Measurements from ENCODE around the gene CD99. TPM values are rescaled to one million over a fixed set of nuclear protein-coding genes. Genes with fewer than 3 reads are reported as not detected.
"Not testable (repeated sequence)": the region's sequence is repeated elsewhere in the genome, so short reads cannot be mapped to it uniquely, and the experiment has no call there.

Gene CD99
- total RNA-seq, 1 donor from 2014 or later: 122 TPM

DNA sequence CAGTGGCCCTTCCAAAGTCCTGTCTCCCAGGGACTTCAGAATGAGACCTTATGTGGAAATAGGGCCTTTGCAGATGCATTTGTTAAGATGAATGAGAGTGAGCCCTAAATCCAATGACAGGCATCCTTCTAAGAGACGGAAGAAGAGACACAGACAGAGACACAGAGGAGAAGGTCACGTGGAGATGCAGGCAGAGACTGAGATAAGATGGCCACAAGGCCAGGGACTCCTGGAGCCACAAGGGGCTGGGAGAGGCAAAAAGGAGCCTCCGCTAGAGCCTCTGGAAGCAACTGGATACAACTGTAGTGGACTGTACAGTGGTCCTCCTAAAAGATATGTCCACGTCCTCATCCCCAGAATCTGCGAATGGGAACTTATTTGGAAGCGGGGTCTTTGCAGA, 19.0 kb upstream of the CD99 start:
- peaks cover 0 to under 1% (median under 1%) of the 10 kb centered on the region in 3 donors for H3K4me1 ChIP-seq (ENCODE audit: control insufficient read depth in 3 of 3, insufficient read depth in 3 of 3, low read length in 3 of 3)
- no peak overlapping the region for H3K27ac ChIP-seq (ENCODE audit: low read depth, low read length)
- H3K27me3 ChIP-seq (ENCODE audit: control insufficient read depth in 3 of 3, insufficient read depth in 3 of 3, low read length in 3 of 3): peaks cover 0 to 3% (median 0%) of the 10 kb centered on the region in 3 donors
- H3K4me3 ChIP-seq (ENCODE audit: low read length in 3 of 3): no peak overlapping the region
- H3K9me3 ChIP-seq (ENCODE audit: control insufficient read depth in 3 of 3, low read length in 3 of 3): no peaks in the 10 kb centered on the region
- no peaks in the 10 kb centered on the region for H3K36me3 ChIP-seq (ENCODE audit: control insufficient read depth in 3 of 3, insufficient read depth in 3 of 3, low read length in 3 of 3)
- no peak overlapping the region for H3K9ac ChIP-seq (ENCODE audit: low read depth in 1 of 3, low read length in 3 of 3)

- H3K4me3 ChIP-seq (ENCODE audit: low read length in 3 of 3): no peak overlapping the region
- H3K9ac ChIP-seq (ENCODE audit: low read depth in 1 of 3, low read length in 3 of 3): no peak overlapping the region
- peaks cover 0 to 3% (median 0%) of the 10 kb centered on the region in 3 donors for H3K27me3 ChIP-seq (ENCODE audit: control insufficient read depth in 3 of 3, insufficient read depth in 3 of 3, low read length in 3 of 3)
- H3K4me1 ChIP-seq (ENCODE audit: control insufficient read depth in 3 of 3, insufficient read depth in 3 of 3, low read length in 3 of 3): peaks cover 6 to 7% (median 6%) of the 10 kb centered on the region in 3 donors
- no peaks in the 10 kb centered on the region for H3K9me3 ChIP-seq (ENCODE audit: control insufficient read depth in 3 of 3, low read length in 3 of 3)
- no peak overlapping the region for H3K27ac ChIP-seq (ENCODE audit: low read depth, low read length)
- H3K36me3 ChIP-seq (ENCODE audit: control insufficient read depth in 3 of 3, insufficient read depth in 3 of 3, low read length in 3 of 3): no peaks in the 10 kb centered on the region
These were observed 17.5 kb upstream of the CD99 start for GRCh38 chrX:2673611-2674010.

- not testable (repeated sequence) for H3K9me3 ChIP-seq (ENCODE audit: control insufficient read depth in 3 of 3, low read length in 3 of 3); H3K9ac ChIP-seq (ENCODE audit: low read depth in 1 of 3, low read length in 3 of 3); H3K4me3 ChIP-seq (ENCODE audit: low read length in 3 of 3); H3K4me1 ChIP-seq (ENCODE audit: control insufficient read depth in 3 of 3, insufficient read depth in 3 of 3, low read length in 3 of 3); H3K36me3 ChIP-seq (ENCODE audit: control insufficient read depth in 3 of 3, insufficient read depth in 3 of 3, low read length in 3 of 3); H3K27me3 ChIP-seq (ENCODE audit: control insufficient read depth in 3 of 3, insufficient read depth in 3 of 3, low read length in 3 of 3); H3K27ac ChIP-seq (ENCODE audit: low read depth, low read length)
These were observed 15.4 kb upstream of the CD99 start for GRCh38 chrX:2675657-2676200.

DNA sequence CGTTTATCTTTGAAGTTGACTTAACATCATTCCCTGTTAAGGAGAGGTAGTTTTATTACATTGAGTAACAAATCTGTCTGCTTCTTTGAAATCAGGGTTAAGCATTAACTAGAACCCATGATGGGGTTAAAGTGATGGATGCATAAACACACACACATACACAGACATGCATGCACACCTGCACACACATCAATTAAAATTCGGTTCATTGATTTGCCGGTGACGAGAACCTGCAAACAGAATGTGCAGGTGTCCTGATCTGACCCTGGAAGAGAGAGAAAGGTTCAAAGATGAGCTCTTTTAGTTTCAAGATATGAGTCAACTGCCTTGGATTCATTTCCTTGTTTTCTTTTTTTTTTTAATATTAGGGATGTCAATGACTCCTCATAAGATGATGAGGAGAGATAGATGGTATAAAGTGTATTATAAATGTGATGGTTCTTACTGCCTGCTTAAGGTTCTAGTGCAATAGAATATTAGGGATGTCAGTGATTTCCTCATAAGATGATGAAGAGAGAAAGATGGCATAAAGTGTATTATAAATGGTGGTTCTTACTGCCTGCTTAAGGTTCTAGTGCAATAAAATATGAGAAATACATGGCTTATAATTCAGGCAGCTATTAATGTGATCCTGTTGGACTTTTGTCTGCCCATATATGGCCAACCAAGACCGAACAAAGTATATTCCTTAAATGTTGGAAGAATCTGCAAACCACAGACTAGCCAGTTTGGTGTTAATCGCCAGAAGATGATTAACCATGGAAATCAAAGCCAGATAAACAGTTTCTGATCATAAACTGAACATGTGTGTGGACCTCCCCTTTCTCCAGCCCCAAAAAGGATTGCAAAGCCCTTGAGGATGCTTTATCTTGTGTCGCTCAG, 14.1 kb upstream of the CD99 start:
- no peaks in the 10 kb centered on the region for H3K36me3 ChIP-seq (ENCODE audit: control insufficient read depth in 3 of 3, insufficient read depth in 3 of 3, low read length in 3 of 3)
- H3K4me3 ChIP-seq (ENCODE audit: low read length in 3 of 3): peak overlapping the region; percentile 45 to 65 (median 50)
- H3K9me3 ChIP-seq (ENCODE audit: control insufficient read depth in 3 of 3, low read length in 3 of 3): no peaks in the 10 kb centered on the region
- H3K9ac ChIP-seq (ENCODE audit: low read depth in 1 of 3, low read length in 3 of 3): peak overlapping the region in 1 of 3 donors; percentile 10
- H3K27ac ChIP-seq (ENCODE audit: low read depth, low read length): peak overlapping the region; percentile 30
- H3K4me1 ChIP-seq (ENCODE audit: control insufficient read depth in 3 of 3, insufficient read depth in 3 of 3, low read length in 3 of 3): peaks cover 6 to 7% (median 6%) of the 10 kb centered on the region in 3 donors
- H3K27me3 ChIP-seq (ENCODE audit: control insufficient read depth in 3 of 3, insufficient read depth in 3 of 3, low read length in 3 of 3): no peaks in the 10 kb centered on the region

GRCh38 chrX:2677764-2678163, 13.3 kb upstream of the CD99 start:
- Histone ChIP-seq H3K9me3 (ENCODE audit: control insufficient read depth in 3 of 3, low read length in 3 of 3) (no peaks in the 10 kb centered on the region), H3K9ac (ENCODE audit: low read depth in 1 of 3, low read length in 3 of 3) (peak overlapping the region in 1 of 3 donors; percentile 10), H3K27ac (ENCODE audit: low read depth, low read length) (peak overlapping the region; percentile 30), H3K4me1 (ENCODE audit: control insufficient read depth in 3 of 3, insufficient read depth in 3 of 3, low read length in 3 of 3) (peaks cover 6 to 7% (median 6%) of the 10 kb centered on the region in 3 donors), H3K27me3 (ENCODE audit: control insufficient read depth in 3 of 3, insufficient read depth in 3 of 3, low read length in 3 of 3) (no peaks in the 10 kb centered on the region), H3K4me3 (ENCODE audit: low read length in 3 of 3) (peak overlapping the region; percentile 45 to 65 (median 50)), H3K36me3 (ENCODE audit: control insufficient read depth in 3 of 3, insufficient read depth in 3 of 3, low read length in 3 of 3) (no peaks in the 10 kb centered on the region)

DNA sequence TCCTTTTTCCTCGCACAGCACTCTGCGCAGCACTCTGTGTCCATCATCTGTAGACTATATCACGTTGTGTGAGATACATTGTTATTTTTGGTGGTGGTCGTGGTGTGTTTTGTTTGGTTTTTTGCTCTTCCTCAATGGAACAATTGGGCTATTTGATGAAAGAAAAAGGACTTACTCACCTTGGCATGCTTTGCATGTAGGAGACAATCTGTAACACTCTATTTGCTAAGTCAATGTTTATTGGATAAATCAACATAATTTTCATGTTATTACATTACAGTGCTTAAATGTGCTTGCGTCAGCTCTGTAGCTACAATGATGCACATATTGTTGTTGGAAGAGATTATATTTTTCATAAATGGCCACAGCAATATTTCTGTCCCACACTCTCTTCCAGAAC, 12.5 kb upstream of the CD99 start:
- Histone ChIP-seq H3K9ac (ENCODE audit: low read depth in 1 of 3, low read length in 3 of 3) (no peak overlapping the region), H3K27me3 (ENCODE audit: control insufficient read depth in 3 of 3, insufficient read depth in 3 of 3, low read length in 3 of 3) (no peaks in the 10 kb centered on the region), H3K36me3 (ENCODE audit: control insufficient read depth in 3 of 3, insufficient read depth in 3 of 3, low read length in 3 of 3) (no peaks in the 10 kb centered on the region)

GRCh38 chrX:2679534-2680485, 11.3 kb upstream of the CD99 start:
- Histone ChIP-seq H3K36me3 (ENCODE audit: control insufficient read depth in 3 of 3, insufficient read depth in 3 of 3, low read length in 3 of 3) (no peaks in the 10 kb centered on the region), H3K9me3 (ENCODE audit: control insufficient read depth in 3 of 3, low read length in 3 of 3) (no peaks in the 10 kb centered on the region), H3K4me3 (ENCODE audit: low read length in 3 of 3) (no peak overlapping the region), H3K27ac (ENCODE audit: low read depth, low read length) (no peak overlapping the region), H3K27me3 (ENCODE audit: control insufficient read depth in 3 of 3, insufficient read depth in 3 of 3, low read length in 3 of 3) (no peaks in the 10 kb centered on the region), H3K9ac (ENCODE audit: low read depth in 1 of 3, low read length in 3 of 3) (no peak overlapping the region), H3K4me1 (ENCODE audit: control insufficient read depth in 3 of 3, insufficient read depth in 3 of 3, low read length in 3 of 3) (peaks cover 6 to 7% (median 6%) of the 10 kb centered on the region in 3 donors)

More for the DNA sequence above, 12.5 kb upstream of the CD99 start:
- Histone ChIP-seq H3K4me3 (ENCODE audit: low read length in 3 of 3) (no peak overlapping the region), H3K4me1 (ENCODE audit: control insufficient read depth in 3 of 3, insufficient read depth in 3 of 3, low read length in 3 of 3) (peaks cover 6 to 7% (median 6%) of the 10 kb centered on the region in 3 donors), H3K27ac (ENCODE audit: low read depth, low read length) (no peak overlapping the region), H3K9me3 (ENCODE audit: control insufficient read depth in 3 of 3, low read length in 3 of 3) (no peaks in the 10 kb centered on the region)

- H3K27ac ChIP-seq (ENCODE audit: low read depth, low read length): no peak overlapping the region
- H3K27me3 ChIP-seq (ENCODE audit: control insufficient read depth in 3 of 3, insufficient read depth in 3 of 3, low read length in 3 of 3): no peaks in the 10 kb centered on the region
- no peaks in the 10 kb centered on the region for H3K9me3 ChIP-seq (ENCODE audit: control insufficient read depth in 3 of 3, low read length in 3 of 3)
- H3K9ac ChIP-seq (ENCODE audit: low read depth in 1 of 3, low read length in 3 of 3): no peak overlapping the region
- H3K4me1 ChIP-seq (ENCODE audit: control insufficient read depth in 3 of 3, insufficient read depth in 3 of 3, low read length in 3 of 3): peaks cover 6 to 7% (median 6%) of the 10 kb centered on the region in 3 donors
- H3K4me3 ChIP-seq (ENCODE audit: low read length in 3 of 3): no peak overlapping the region
- H3K36me3 ChIP-seq (ENCODE audit: control insufficient read depth in 3 of 3, insufficient read depth in 3 of 3, low read length in 3 of 3): no peaks in the 10 kb centered on the region
These were observed 10.4 kb upstream of the CD99 start for GRCh38 chrX:2680486-2681348.

GRCh38 chrX:2682565-2683177, 8.4 kb upstream of the CD99 start:
- Histone ChIP-seq H3K9ac (ENCODE audit: low read depth in 1 of 3, low read length in 3 of 3) (no peak overlapping the region), H3K27ac (ENCODE audit: low read depth, low read length) (no peak overlapping the region), H3K9me3 (ENCODE audit: control insufficient read depth in 3 of 3, low read length in 3 of 3) (no peaks in the 10 kb centered on the region), H3K36me3 (ENCODE audit: control insufficient read depth in 3 of 3, insufficient read depth in 3 of 3, low read length in 3 of 3) (no peaks in the 10 kb centered on the region), H3K4me3 (ENCODE audit: low read length in 3 of 3) (no peak overlapping the region), H3K27me3 (ENCODE audit: control insufficient read depth in 3 of 3, insufficient read depth in 3 of 3, low read length in 3 of 3) (no peaks in the 10 kb centered on the region), H3K4me1 (ENCODE audit: control insufficient read depth in 3 of 3, insufficient read depth in 3 of 3, low read length in 3 of 3) (peaks cover 0 to 1% (median under 1%) of the 10 kb centered on the region in 3 donors)

All from skeletal muscle tissue (tissue), 4 donors.